ENCODE results near the gene CASR.

- TF ChIP-seq CTCF (IDR thresholded peaks at IDR 0.05) (no peak), USF2 (IDR thresholded peaks at IDR 0.05) (no peak), PHF8 (IDR thresholded peaks at IDR 0.05; ENCODE audit: borderline replicate concordance, low read depth) (no peak), SMC3 (IDR thresholded peaks at IDR 0.05) (no peak), RNF2 (IDR thresholded peaks at IDR 0.05; ENCODE audit: borderline replicate concordance, low read depth) (no peak), MAZ (IDR thresholded peaks at IDR 0.05; ENCODE audit: borderline replicate concordance, low read depth, low read length) (no peak), FOXS1 (CRISPR knock-in tag; IDR thresholded peaks at IDR 0.05) (no peak), JUNB (IDR thresholded peaks at IDR 0.05) (no peak)
Observed at GRCh38 chr3:122307094-122307687, 123.7 kb downstream of the CASR start.
